Measurements from ENCODE around the gene PCID2. TPM values are rescaled to one million over a fixed set of nuclear protein-coding genes. Genes with fewer than 3 reads are reported as not detected.

PCID2 gene
- total RNA-seq, 1 experiment from 2014 or later = 39.7 TPM

- H3K9me3 ChIP-seq (ENCODE audit: control insufficient read depth, insufficient read depth, low read depth, low read length) = no peaks in the 10 kb centered on the region
- CTCF ChIA-PET = no interaction called here
- H3K27me3 ChIP-seq (ENCODE audit: control insufficient read depth, insufficient read depth, low read length) = no peaks in the 10 kb centered on the region
- ATAC-seq (no peak), DNase-seq (ENCODE audit: low read depth, low spot score) (no peak)
- intact Hi-C loops (cut with micrococcal nuclease; ENCODE audit: unreplicated experiment) (no loop called here), in situ Hi-C loops (cut with HindIII; ENCODE audit: low pct_unique_long_range_greater_than_20kb, low sequenced_read_pairs) (no loop called here)
- no TSS peak for BruUV-seq (replicated peaks)
- no peaks in the 10 kb centered on the region for H3K36me3 ChIP-seq (ENCODE audit: control insufficient read depth, insufficient read depth, low read length)
- H3K4me3 ChIP-seq (ENCODE audit: low read depth in 2 of 2, low read length in 2 of 2) = no peak overlapping the region
- no peaks in the 10 kb centered on the region for H3K4me1 ChIP-seq (ENCODE audit: control insufficient read depth, insufficient read depth, low read length)
- TF ChIP-seq CTCF (IDR thresholded peaks at IDR 0.05) (no peak), TCF7L2 (IDR thresholded peaks at IDR 0.05; ENCODE audit: low read depth, low read length) (no peak)
- POLR2A ChIA-PET = no interaction called here
- H3K27ac ChIP-seq (ENCODE audit: low read length) = no peak overlapping the region
Measured at GRCh38 chr13:113232208-113233003, 23.9 kb upstream of the PCID2 start.

DNA sequence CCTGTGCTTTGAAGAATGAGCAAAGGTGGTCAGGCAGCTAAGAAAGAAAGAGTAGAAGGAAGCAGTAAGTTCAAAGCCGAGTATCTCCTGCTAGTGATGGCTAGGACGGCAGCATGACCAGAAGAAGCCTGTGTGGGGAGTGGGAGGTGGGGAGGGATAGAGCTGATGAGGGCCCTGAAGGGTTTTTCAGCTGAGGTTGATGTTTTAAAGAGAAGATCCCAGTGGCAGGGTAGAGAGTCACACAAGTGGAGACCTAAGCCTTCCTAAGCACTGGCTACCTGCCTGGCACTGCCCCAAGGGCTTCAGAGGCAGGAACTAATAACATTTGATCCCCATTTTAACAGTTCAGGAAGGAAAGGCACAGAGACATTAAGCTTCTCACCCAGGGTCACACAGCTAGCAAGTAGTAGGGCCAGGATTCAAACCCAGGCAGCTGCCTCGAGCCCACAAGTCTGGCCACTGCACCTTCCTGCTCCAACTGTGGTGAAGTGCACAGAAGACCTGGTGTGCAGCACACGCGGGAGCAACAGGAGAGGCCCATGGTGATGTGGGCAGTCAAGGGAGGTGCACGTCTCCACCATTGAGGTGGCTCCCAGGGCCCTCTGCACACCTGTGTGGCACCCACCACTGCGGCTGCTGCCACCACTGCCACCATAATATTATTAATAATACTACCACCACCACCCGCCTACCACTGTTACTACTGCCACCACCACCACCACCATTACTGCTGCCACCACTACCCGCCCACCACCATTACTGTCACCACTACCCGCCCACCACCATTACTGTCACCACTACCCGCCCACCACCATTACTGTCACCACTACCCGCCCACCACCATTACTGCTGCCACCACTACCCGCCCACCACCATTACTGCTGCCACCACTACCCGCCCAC lies 23.1 kb upstream of the PCID2 start:
- Histone ChIP-seq H3K4me3 (ENCODE audit: low read depth in 2 of 2, low read length in 2 of 2) (no peak overlapping the region), H3K4me1 (ENCODE audit: control insufficient read depth, insufficient read depth, low read length) (no peaks in the 10 kb centered on the region), H3K27me3 (ENCODE audit: control insufficient read depth, insufficient read depth, low read length) (no peaks in the 10 kb centered on the region), H3K27ac (ENCODE audit: low read length) (no peak overlapping the region), H3K36me3 (ENCODE audit: control insufficient read depth, insufficient read depth, low read length) (no peaks in the 10 kb centered on the region), H3K9me3 (ENCODE audit: control insufficient read depth, insufficient read depth, low read depth, low read length) (no peaks in the 10 kb centered on the region)
- intact Hi-C loops (cut with micrococcal nuclease; ENCODE audit: unreplicated experiment) (no loop called here), in situ Hi-C loops (cut with HindIII; ENCODE audit: low pct_unique_long_range_greater_than_20kb, low sequenced_read_pairs) (no loop called here)
- ChIA-PET CTCF (no interaction called here), POLR2A (no interaction called here)
- no peak for TF ChIP-seq POLR2AphosphoS5 (IDR thresholded peaks at IDR 0.05; ENCODE audit: low read depth, low read length)
- TF ChIP-seq TCF7L2 (IDR thresholded peaks at IDR 0.05; ENCODE audit: low read depth, low read length) = no peak
- TF ChIP-seq CTCF (IDR thresholded peaks at IDR 0.05) = no peak
- no peak for TF ChIP-seq SIN3A (IDR thresholded peaks at IDR 0.05; ENCODE audit: borderline replicate concordance, insufficient read depth, low read depth, low read length)
- TF ChIP-seq, protein P1, sequence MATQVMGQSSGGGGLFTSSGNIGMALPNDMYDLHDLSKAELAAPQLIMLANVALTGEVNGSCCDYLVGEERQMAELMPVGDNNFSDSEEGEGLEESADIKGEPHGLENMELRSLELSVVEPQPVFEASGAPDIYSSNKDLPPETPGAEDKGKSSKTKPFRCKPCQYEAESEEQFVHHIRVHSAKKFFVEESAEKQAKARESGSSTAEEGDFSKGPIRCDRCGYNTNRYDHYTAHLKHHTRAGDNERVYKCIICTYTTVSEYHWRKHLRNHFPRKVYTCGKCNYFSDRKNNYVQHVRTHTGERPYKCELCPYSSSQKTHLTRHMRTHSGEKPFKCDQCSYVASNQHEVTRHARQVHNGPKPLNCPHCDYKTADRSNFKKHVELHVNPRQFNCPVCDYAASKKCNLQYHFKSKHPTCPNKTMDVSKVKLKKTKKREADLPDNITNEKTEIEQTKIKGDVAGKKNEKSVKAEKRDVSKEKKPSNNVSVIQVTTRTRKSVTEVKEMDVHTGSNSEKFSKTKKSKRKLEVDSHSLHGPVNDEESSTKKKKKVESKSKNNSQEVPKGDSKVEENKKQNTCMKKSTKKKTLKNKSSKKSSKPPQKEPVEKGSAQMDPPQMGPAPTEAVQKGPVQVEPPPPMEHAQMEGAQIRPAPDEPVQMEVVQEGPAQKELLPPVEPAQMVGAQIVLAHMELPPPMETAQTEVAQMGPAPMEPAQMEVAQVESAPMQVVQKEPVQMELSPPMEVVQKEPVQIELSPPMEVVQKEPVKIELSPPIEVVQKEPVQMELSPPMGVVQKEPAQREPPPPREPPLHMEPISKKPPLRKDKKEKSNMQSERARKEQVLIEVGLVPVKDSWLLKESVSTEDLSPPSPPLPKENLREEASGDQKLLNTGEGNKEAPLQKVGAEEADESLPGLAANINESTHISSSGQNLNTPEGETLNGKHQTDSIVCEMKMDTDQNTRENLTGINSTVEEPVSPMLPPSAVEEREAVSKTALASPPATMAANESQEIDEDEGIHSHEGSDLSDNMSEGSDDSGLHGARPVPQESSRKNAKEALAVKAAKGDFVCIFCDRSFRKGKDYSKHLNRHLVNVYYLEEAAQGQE (IDR thresholded peaks at IDR 0.05; ENCODE audit: insufficient read depth in 1 of 2, low read depth in 2 of 2, low read length in 1 of 2) = no peak
- ATAC-seq (peak; percentile 42), DNase-seq (ENCODE audit: low read depth, low spot score) (no peak)
- BruUV-seq (replicated peaks) = no TSS peak
